HG02938 (cell line): ENCODE results near the gene YIPF6.
"Not testable (repeated sequence)": the region's sequence is repeated elsewhere in the genome, so short reads cannot be mapped to it uniquely, and the experiment has no call there.

Source experiments
- ATAC-seq: cut with Tn5 transposase; IDR thresholded peaks from one replicate; pipeline ENCODE4 v1.9.1; 2021; ENCODE audit warnings: mild to moderate bottlenecking, moderate library complexity; ENCODE audit not compliant: unreplicated experiment

Gene YIPF6, protein sequence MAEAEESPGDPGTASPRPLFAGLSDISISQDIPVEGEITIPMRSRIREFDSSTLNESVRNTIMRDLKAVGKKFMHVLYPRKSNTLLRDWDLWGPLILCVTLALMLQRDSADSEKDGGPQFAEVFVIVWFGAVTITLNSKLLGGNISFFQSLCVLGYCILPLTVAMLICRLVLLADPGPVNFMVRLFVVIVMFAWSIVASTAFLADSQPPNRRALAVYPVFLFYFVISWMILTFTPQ

DNA sequence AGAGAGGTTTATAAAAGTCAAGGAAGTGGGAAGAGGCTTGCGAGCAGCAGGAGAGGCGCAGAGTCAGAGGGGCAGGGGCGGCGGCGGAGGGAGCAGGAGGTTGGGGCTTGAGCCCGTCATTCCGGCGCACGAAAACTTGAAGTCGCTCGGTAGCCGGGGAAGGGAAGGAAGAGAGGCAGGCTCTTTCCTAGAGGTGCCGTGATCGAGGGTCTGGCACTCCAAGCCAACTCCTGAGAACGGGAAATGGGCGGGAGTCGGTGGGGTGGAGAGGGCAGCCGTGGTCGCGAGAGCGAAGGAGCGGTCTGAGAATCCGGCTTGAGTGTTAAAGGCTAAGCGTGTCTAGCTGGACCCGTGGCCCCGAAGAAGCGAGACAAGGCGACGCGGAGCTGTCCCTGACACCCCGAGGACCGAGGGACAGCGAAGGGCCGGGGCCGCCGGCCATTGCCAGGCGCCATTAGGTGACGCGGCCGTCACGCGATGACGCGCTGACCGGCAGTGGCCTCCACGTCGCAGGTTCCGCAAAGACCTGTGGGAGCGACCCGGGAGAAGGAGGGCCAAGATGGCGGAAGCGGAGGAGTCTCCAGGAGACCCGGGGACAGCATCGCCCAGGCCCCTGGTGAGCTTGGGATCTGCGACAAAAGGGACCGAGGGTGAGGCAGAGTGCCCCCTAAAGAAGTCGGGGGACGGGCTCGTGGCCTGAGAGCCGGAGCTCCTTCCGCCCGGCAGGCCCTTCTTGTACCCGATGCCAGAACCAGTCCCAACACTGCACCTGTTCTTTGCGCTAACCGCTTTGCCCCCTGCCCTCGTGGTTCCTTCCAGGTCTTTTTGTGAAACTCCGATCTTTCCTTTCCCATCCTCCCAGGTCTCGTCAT lies at the start of gene YIPF6:
Gene YIPF6, plus strand, starts transcription at position 544 of the 872 bp plus-strand sequence. Its CDS starts 16 bp downstream, at position 560.
- ATAC-seq: peak; percentile 97

DNA sequence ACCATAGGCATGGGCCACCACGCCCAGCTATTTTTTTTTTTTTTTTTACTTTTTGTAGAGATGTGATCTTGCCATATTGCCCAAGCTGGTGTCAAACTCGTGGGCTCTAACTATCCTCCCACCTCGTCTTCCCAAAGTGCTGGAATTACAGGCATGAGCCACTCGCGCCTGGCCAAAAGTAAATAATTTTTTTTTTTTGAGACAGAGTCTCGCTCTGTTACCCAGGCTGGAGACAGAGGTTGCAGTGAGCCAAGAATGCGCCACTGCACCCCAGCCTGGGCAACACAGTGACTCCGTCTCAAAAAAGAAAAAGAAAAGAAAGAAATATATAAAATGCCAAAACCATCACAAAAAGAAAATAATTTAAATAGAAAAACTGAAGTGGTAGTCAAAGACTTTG lies 47.1 kb upstream of the YIPF6 start:
- ATAC-seq: no peak

DNA sequence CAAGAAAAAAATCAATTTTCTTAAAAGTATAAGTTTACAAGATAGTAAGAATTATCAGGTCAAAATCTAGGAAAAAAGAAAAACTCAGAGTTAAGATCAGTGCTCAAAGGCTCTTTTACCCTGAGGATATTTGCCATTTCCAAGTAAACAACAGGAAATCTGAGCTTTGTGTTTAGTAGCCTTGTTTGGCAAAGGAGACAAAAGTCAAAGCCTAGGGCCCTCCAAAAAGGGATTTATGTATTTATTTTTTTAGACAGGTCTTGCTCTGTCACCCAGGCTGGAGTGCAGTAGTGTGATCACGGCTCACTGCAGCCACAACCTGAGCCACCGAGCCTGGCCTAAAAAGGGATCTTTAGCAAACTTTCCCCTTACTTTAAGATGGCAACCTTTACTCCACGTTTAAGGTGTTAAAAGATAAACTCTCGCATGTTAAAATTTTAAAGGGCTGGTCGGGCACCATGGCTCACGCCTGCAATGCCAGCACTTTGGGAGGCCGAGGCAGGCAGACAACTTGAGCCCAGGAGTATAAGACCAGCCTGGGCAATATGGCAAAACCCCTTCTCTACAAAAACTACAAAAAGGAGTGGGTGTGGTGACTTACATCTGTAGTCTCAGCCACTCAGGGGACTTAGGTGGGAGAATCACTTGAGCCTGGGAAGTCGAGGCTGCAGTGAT lies 44.2 kb upstream of the YIPF6 start:
- ATAC-seq: no peak

DNA sequence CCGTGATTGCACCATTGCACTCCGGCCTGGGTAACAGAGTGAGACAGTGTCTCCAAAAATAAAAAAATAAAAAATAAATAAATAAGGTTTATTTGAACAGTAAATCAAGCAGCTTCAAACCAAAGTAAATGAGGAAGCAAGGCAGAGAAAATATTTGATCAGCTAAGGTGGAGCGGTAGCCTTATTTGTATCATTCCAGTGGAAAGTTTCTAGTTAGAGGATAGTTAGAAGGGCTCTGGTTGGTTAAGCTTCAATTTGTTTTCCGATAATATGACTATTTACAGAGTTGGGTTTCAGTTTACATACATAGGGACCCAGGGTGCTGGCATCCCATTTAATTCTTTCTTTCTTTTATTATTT lies 43.7 kb upstream of the YIPF6 start:
- ATAC-seq: no peak

DNA sequence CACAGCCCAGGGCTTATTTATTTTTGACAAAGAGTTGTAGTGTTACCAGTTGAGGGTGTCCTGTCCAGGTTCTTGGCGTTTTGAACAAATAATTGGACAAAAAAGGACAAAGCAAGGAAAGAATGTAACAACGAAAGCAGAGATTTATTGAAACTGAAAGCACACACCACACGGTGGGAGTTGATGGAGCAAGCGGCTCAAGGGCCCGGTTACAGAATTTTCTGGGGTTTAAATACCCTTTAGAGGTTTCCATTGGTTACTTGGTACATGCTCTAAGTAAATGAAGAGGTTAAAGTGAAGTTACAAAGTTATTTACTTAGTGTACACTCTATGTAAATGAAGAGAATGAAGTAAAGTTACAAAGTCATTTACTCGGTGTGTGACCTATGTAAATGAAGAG lies 37.8 kb upstream of the YIPF6 start:
- no peak for ATAC-seq

DNA sequence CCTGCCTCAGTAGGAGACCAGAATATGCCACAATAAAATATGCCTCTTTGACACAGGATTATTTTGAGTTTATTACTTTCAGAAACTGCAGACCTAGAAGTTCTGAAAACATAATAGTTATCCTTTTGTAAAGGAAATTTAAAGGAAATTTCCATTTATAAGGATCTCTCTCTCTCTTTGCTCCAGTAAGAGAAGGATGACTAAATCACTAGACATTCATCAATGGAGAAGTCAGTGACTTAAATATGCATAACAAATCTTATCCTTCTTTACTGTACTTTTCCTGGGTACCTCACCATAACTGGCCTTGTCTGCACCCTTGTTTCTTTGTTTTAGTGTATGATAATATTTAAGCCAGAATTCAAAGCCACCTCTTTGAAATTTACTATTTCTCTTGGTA lies 37.3 kb upstream of the YIPF6 start:
- no peak for ATAC-seq

DNA sequence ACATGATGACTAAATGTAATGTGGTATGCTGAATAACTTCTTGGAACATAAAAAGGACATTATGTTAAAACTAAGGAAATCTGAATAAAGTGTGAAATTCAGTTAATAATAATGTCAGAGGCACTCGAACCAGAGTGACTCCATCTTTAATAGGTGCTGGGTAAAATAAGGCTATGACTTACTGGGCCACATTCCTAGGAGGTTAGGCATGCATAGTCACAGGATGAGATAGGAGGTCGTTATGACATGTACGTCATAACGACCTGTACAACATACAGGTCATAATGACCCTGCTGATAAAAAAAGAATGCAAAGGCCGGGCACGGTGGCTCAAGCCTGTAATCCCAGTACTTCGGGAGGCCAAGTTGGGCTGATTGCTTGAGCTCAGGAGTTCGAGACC lies 36.7 kb upstream of the YIPF6 start:
- no peak for ATAC-seq

DNA sequence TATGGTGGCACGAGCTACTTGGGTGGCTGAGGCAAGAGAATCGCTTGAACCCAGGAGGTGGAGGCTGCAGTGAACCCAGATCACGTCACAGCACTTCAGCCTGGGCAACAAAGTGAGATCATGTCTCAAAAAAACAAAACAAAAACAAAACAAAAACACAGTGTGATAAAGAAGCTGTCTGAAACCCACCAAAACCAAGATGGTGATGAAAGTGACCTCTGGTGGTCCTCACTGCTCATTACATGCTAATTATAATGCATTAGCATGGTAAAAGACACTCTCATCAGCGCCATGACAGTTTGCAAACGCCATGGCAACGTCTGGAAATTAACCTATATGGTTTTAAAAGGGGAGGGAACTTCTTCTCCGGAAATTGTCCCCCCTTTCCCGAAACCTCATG lies 36.2 kb upstream of the YIPF6 start:
- ATAC-seq: peak; percentile 70

DNA sequence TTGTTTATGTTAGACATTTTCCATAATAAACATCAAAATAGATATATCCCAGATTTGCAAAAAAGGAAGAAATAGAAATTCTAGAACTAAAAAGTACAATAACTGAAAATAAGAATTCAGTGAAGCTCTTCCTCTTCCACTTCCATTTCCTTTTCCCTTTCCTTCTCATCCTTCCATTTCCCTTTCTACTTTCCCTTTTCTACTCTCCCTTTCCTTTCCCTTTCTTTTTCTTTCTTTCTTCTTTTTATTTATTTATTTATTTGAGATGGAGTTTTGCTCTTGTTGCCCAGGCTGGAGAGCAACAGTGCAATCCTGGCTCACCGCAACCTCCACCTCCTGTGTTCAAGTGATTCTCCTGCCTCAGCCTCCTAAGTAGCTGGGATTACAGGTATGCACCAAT lies 35.0 kb upstream of the YIPF6 start:
- no peak for ATAC-seq

DNA sequence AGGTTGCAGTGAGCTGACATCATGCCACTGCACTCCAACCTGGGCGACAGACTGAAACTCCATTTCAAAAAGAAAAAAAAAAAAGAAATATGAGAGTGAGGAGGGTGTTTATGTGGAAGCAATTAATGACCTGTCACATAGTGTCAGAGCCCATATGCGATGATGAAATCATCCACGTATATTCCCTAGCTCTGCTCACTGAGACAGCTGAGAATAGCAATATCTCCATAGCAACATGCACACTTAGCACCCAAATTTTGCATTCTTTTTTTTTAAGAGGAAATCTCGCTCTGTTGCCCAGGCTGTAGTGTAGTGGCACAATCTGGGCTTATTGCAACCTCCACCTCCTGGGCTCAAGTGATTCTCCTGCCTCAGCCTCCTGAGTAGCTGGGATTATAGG lies 34.1 kb upstream of the YIPF6 start:
- ATAC-seq: no peak

DNA sequence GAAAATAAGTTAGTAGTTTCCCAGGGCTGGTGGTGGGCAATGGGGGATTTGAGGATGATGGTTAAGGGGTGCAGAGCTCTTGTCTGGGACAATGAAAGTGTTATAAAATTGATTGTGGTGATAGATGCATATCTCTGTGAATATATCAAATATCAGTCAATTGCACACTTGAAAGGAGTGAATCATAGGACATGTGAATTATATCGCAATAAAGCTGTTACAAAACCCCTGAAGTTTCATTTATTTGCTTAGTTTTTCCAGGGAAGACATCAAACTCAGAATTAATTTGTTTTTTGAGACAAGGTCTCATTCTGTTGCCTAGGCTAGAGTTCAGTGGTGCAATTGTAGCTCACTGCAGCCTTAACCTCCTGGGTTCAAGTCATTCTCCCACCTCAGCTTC lies 17.9 kb upstream of the YIPF6 start:
- no peak for ATAC-seq

DNA sequence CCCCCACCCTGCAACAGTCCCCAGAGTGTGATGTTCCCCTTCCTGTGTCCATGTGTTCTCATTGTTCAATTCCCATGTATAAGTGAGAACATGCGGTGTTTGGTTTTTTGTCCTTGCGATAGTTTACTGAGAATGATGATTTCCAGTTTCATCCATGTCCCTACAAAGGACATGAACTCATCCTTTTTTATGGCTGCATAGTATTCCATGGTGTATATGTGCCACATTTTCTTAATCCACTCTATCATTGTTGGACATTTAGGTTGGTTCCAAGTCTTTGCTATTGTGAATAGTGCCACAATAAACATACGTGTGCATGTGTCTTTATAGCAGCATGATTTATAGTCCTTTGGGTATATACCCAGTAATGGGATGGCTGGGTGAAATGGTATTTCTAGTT lies 12.7 kb upstream of the YIPF6 start:
- not testable (repeated sequence) for ATAC-seq

DNA sequence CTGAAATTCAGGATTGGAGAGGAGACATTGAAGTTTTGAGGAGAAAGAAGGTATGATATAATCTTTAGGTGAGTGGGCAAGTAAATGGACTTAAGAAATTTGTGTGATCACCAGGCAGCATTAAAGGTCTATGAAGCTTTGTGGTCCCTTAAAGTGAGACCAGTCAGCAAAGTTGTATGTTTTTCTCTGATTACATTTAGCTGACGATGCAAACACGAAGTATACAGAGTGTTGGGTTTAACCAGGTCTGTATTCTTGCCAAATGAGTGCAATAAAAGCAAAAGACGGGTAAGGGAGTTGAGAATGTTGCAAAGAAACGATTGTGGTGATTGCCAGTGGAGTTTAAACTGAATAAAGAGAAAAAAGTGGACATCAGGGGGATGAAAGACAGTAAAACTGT lies 11.6 kb upstream of the YIPF6 start:
- no peak for ATAC-seq

DNA sequence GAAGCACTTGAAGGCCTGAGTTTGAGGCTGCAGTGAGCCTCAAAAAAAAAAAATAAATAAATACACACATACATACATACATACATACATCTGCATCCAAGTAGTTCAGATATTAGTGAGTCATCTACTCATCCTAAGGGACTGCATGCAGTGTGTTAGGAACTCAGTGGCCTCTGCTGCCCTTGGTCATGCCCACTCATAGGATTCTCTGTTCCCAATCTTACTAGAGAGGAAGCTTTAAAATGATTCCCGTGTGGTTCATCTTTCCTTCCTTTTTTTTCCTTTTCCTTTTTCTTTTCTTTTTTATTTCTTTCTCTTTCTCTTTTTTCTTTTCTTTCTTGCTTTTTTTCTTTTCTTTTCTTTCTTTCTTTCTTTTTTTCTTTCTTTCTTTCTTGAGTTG lies 10.9 kb upstream of the YIPF6 start:
- ATAC-seq: no peak

DNA sequence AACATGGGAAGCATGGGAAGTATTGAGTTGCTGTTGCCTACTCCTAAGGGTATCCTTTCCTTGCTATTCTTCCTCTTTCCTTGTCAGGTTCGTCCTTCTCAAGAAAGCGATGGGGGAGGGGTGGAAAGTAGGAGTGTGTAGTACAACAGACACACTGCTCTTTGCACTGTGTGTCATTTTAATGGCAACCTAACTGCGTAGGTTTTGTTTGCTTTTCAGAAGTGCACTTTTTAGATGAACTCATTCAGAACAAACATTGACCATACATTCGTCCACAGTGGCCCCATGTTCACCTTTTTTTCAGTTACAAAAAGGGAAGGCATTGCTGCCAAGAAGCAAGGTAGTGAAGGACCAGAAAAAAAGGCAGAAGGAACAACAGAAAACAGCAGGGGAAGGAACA lies 10.2 kb upstream of the YIPF6 start:
- ATAC-seq: no peak

DNA sequence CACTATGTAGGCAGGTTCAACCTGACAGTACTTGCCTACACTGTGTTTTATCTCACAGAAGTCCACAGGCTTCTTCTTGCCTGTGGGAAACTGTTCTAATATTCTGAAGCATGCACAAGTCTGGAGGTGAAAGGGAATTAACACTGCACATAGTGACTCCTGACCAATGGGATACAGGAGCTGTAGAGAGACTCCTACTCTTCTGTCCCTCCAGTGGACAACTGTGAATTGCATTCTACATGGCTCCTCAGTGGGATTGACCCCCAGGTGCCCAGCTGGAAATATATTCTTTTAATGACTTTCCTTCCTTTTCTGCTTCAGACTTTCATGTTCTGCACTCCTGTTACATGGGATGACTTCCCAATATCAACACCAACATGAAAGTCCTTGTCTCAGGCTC lies 8.2 kb upstream of the YIPF6 start:
- ATAC-seq: peak; percentile 72

DNA sequence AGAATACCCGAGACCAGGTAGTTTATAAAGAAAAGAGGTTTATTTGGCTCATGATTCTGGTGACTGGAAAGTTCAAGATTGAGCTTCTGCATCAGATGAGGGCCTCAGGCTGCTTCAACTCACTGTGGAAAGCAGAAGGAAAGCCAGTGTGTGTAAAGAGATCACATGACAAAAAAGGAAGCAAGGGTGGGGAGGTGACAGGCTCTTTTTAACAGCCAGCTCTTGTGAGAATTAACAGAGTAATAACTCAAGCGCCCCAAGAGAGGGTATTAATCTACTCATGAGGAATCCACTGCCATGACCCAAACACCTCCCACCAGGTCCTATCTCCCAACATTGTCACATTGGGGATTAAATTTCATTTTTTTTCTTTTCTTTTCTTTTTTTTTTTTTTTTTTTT lies 6.3 kb upstream of the YIPF6 start:
- no peak for ATAC-seq

DNA sequence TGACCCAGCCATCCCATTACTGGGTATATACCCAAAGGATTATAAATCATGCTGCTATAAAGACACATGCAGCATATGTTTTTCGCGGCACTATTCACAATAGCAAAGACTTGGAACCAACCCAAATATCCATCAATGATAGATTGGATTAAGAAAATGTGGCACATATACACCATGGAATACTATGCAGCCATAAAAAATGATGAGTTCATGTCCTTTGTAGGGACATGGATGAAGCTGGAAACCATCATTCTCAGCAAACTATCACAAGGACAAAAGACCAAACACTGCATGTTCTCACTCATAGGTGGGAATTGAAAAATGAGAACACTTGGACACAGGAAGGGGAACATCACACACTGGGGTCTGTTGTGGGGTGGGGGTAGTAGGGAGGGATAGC lies 5.1 kb upstream of the YIPF6 start:
- not testable (repeated sequence) for ATAC-seq

DNA sequence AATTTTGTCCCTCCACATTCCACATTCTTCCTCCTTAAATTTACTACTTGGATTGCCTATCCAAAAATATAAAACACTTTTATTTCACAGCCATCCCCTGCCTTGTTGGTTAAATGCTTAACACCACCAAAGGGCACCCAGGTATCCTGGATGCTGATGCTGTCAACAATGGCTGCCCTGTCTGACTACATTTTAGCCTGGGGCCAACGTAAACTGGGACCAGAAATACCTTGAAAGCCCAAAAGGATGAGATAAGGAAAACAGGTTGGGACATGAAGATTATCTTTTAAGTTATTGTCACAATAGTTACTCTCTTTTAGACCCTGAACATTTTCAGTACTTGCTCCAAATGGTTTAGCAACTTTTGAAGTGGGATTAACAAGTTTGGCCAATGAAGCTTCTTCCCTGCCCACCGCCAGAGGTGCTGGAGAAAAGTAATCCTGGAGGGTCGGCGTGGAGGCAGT lies 775 bp upstream of the YIPF6 start:
- no peak for ATAC-seq

DNA sequence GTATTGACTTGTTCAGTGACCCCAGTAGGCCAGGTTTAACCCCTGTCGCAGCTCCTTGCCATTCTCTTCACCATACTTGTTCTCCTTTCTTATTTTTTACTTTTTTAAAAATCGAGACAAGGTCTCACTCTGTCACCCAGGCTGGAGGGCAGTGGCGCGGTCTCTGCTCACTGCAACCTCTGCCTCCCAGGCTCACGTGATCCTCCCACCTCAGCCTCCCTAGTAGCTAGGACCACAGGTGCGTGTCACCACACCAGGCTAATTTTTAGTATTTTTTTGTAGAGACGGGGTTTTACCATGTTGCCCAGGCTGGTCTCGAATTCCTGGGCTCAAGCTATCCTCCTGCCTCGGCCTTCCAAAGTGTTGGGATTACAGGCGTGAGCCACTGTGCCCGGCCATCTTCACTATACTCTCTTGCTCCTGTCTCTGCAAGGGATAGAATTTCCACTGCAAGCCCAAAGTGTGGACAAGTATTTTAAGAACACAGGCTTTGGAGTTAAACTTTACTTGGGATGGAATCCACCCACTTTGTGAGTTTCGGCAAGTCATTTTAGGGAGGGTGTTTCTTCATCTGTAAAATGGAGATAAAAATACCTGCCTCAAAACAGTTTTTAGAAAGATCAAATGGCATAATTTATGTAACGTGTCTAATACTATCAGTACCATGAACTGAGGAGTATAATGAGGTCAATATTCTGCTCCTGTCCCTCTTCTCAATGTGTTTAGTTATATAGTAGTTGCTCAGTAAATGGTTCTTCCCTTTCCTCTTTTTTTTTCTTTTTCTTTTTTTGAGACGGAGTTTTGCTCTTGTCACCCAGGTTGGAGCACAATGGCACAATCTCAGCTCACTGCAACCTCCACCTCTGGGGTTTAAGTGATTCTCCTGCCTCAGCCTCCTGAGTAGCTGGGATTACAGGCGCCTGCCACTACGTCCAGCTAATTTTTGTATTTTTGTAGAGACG lies 973 bp downstream of the YIPF6 start:
- no peak for ATAC-seq
